Spleen (tissue), 11 donors: Measurements from ENCODE around the gene ZNF774. TPM values are rescaled to one million over a fixed set of nuclear protein-coding genes. Genes with fewer than 3 reads are reported as not detected.

Experiments used
- DNase-seq: peaks from one replicate; pipeline ENCODE4 v3.0.0-alpha.2; 2020
- H3K27ac ChIP-seq, 8 donors: fragments of 200-600 bp; sonication (generic) in 7 of 8; 1 replicate in 4 of 8; 2 replicates in 4 of 8; pipeline versions ENCODE4 v1.5.0 to v1.8.0; 2016 to 2021; ENCODE audit warnings: inconsistent platforms in 4 of 8, mild to moderate bottlenecking in 4 of 8, moderate library complexity in 1 of 8
- H3K27me3 ChIP-seq, 7 donors: fragments of 200-600 bp; sonication (generic) in 6 of 7; replicated peaks in 1 of 7; 1 replicate in 4 of 7; 2 replicates in 3 of 7; pipeline versions ENCODE4 v1.5.0 to v1.8.0; 2016 to 2021; ENCODE audit warnings: inconsistent platforms in 3 of 7, mild to moderate bottlenecking in 1 of 7
- H3K36me3 ChIP-seq, 6 donors: fragments of 200-600 bp; sonication (generic) in 5 of 6; 1 replicate in 4 of 6; 2 replicates in 2 of 6; pipeline versions ENCODE4 v1.5.0 to v1.8.0; 2016 to 2021; ENCODE audit warnings: inconsistent platforms in 2 of 6
- H3K4me1 ChIP-seq, 6 donors: fragments of 200-600 bp; sonication (generic) in 5 of 6; 1 replicate in 3 of 6; 2 replicates in 3 of 6; pipeline versions ENCODE4 v1.5.0 to v1.8.0; 2016 to 2021; ENCODE audit warnings: inconsistent platforms in 3 of 6
- H3K4me3 ChIP-seq, 8 donors: fragments of 200-600 bp; sonication (generic) in 7 of 8; 1 replicate in 4 of 8; 2 replicates in 4 of 8; pipeline versions ENCODE4 v1.5.0 to v1.8.0; 2016 to 2021; ENCODE audit warnings: inconsistent platforms in 4 of 8, mild to moderate bottlenecking in 4 of 8, moderate library complexity in 2 of 8
- H3K9me3 ChIP-seq, 8 donors: fragments of 200-600 bp; sonication (generic) in 7 of 8; 1 replicate in 4 of 8; 2 replicates in 4 of 8; pipeline versions ENCODE4 v1.5.0 to v1.8.0; 2016 to 2021; ENCODE audit warnings: inconsistent platforms in 4 of 8
- POLR2A ChIP-seq, 3 donors: fragments of 450-650 bp; IDR thresholded peaks; one replicate each; pipeline ENCODE4 v1.5.1; 2017; ENCODE audit warnings: antibody characterized with exemption in 3 of 3, mild to moderate bottlenecking in 1 of 3
- POLR2AphosphoS5 ChIP-seq, 3 donors: sonication (generic); formaldehyde crosslinking; IDR thresholded peaks; one replicate each; pipeline ENCODE4 v1.5.1; 2017; ENCODE audit warnings: antibody characterized with exemption in 3 of 3
- WGBS, 5 donors: extraction: QIAGEN DNeasy Blood & Tissue Kit in 3 of 5; methylation state at CpG; one replicate each; pipeline versions ENCODE4 v1.1.5 to v1.1.7; 2013 to 2018; 5-methylcytosine and 5-hydroxymethylcytosine counted together
- intact Hi-C: fragments of 100-400 bp; cut with DNase I; formaldehyde crosslinking; loops from one replicate; pipeline ENCODE4 v1.15.0; 2023; ENCODE audit warnings: low total_unique reads
- polyA plus RNA-seq, 3 donors: library from polyadenylated mRNA; stranded (reverse); fragments of 200-250 nt; gene quantifications; one replicate each; pipeline ENCODE4 v1.2.1, GENCODE V29; 2013
- total RNA-seq, 7 donors: library from RNA; depleted of rRNA in 3 of 7; stranded (reverse); fragments of >200 nt in 3 of 7; fragmentation: NEBNext Ultra II Directional in 4 of 7; extraction: Animal tissue kit (Norgen Biotek cat#: 25700) in 4 of 7; gene quantifications; one replicate each; pipeline versions ENCODE4 v1.1.0 to v1.2.1, GENCODE V29; 2016 to 2021
- TF ChIP-seq, protein P1 (sequence below), 11 experiments: fragments of 200-600 bp in 7 of 11; fragments of 450-650 bp in 4 of 11; sonication (generic) in 4 of 11; IDR thresholded peaks in 8 of 11; conservative IDR thresholded peaks in 3 of 11; 1 replicate in 7 of 11; 2 replicates in 4 of 11; pipeline versions ENCODE4 v1.4.0 to v1.8.0; 2016 to 2021; ENCODE audit warnings: antibody characterized with exemption in 11 of 11, inconsistent platforms in 4 of 11, mild to moderate bottlenecking in 1 of 11
- donor health status: healthy with polysubstance abuse.
- donor health status: DM: no; HTN: no; CAD: no; lungs with moderate emphysema.
- donor health status: DM: no; HTN: no; CAD: no.
- donor health status: Bipolar disorder and iron deficiency.
- donor health status: healthy.
- donor health status: DM: no; HTN: no; CAD: no.
- donor health status: DM: yes; HTN: yes; CAD: no.

ZNF774 gene
- total and polyA plus RNA-seq, 10 donors = 0.17 to 4.2 (median 1.6) TPM

DNA sequence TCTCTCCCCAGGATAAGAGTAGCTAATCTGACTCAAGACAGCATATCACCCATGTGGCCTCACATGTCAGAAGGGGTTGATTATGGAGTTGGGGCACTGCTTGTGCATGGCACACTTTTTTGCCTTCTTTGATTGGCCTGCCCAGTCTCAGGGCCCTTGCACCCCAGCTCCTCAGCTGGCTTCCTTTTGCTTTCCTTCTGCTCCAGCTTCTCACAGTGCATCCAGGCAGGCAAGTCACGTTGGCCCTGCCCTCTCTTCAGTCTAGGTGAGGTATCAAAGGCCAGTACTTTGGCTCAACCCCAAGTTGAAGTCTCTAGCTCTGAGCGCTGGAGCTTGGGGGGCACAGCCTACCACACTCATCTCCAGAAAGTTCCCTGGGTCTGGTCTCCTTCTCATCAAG is 44.4 kb upstream of the ZNF774 start:
- no peak for DNase-seq
- H3K4me1 ChIP-seq = peaks cover 0 to 27% (median 17%) of the 10 kb centered on the region in 6 donors
- intact Hi-C loops = no loop called here
- TF ChIP-seq POLR2A (IDR thresholded peaks at IDR 0.05) = no peak
- TF ChIP-seq, protein P1, sequence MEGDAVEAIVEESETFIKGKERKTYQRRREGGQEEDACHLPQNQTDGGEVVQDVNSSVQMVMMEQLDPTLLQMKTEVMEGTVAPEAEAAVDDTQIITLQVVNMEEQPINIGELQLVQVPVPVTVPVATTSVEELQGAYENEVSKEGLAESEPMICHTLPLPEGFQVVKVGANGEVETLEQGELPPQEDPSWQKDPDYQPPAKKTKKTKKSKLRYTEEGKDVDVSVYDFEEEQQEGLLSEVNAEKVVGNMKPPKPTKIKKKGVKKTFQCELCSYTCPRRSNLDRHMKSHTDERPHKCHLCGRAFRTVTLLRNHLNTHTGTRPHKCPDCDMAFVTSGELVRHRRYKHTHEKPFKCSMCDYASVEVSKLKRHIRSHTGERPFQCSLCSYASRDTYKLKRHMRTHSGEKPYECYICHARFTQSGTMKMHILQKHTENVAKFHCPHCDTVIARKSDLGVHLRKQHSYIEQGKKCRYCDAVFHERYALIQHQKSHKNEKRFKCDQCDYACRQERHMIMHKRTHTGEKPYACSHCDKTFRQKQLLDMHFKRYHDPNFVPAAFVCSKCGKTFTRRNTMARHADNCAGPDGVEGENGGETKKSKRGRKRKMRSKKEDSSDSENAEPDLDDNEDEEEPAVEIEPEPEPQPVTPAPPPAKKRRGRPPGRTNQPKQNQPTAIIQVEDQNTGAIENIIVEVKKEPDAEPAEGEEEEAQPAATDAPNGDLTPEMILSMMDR (IDR thresholded peaks at IDR 0.05 in 8 of 11, conservative IDR thresholded peaks at IDR 0.05 in 3 of 11) = no peak
- no peak for TF ChIP-seq POLR2AphosphoS5 (IDR thresholded peaks at IDR 0.05)
- H3K36me3 ChIP-seq = no peaks in the 10 kb centered on the region
- no peak overlapping the region for H3K27ac ChIP-seq
- no peaks in the 10 kb centered on the region for H3K9me3 ChIP-seq
- WGBS, 5 donors = 86 to 94% (median 89%) methylated on average over 2 of the region's 2 CpGs
- H3K4me3 ChIP-seq = no peak overlapping the region
- H3K27me3 ChIP-seq = no peaks in the 10 kb centered on the region

DNA sequence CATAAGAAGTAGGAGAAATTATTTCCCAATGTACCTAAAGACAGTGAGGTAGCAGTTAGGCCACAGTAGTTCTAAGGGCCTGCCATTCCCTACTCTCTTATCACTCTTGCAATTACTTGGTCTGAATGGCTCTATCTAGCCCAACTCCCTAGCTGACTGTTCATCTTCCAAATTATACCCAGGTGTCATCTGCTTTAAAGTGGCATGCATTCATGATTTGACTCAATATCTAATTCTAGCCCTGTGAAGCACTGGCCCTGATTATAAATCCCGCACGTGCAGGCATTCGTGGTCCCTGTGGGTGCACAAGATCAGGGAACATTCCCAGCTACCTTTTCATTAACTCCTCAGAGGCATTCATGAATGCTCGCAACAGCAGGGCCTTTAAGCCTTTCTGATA is 43.1 kb upstream of the ZNF774 start:
- peaks cover 0 to 27% (median 17%) of the 10 kb centered on the region in 6 donors for H3K4me1 ChIP-seq
- no peak for DNase-seq

DNA sequence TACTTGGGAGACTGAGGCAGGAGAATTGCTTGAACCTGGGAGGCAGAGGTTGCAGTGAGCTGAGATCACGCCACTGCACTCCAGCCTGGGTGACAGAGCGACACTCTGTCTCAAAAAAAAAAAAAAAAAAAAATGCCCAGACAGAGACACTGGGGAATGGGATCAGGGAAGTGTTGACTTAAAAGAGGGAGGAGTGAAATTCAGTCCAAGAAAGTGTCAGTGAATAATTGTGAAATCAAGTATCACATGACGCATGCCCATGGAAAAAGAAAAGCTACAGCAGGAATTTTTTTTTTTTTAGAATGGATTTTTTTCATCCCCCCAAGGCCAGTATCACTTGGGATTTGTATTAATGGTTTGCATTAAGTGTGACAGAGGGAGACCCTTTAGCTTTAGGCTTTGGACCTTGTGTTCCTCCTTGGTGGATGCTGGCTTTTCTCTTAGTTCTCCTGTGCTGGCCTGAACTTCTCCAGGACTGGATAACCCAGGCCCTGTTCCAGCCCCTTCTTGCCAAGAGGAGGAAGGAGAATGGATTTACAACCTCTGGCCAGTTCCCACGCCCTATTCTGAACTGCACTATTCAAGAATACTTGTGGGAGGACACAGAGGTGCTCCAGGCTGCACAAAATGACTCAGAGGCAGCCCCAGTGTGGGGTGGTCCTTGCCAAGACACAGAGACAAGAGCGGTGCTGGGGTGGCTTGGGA is 36.7 kb upstream of the ZNF774 start:
- Histone ChIP-seq H3K27me3 (no peaks in the 10 kb centered on the region), H3K4me3 (no peak overlapping the region), H3K27ac (peak overlapping the region in 5 of 8 donors; percentile 14 to 56 (median 35)), H3K9me3 (no peaks in the 10 kb centered on the region), H3K4me1 (peaks cover 0 to 9% (median 8%) of the 10 kb centered on the region in 6 donors), H3K36me3 (no peaks in the 10 kb centered on the region)
- no peak for DNase-seq
- TF ChIP-seq, protein P1 (IDR thresholded peaks at IDR 0.05 in 8 of 11, conservative IDR thresholded peaks at IDR 0.05 in 3 of 11) = no peak
- WGBS, 5 donors = 68 to 83% (median 77%) methylated on average over 3 to 5 of the region's 5 CpGs
- intact Hi-C loops = no loop called here

More for the DNA sequence above, 43.1 kb upstream of the ZNF774 start:
- WGBS, 5 donors = 90 to 98% (median 94%) methylated on average over 3 to 4 of the region's 4 CpGs
- H3K27ac ChIP-seq = no peak overlapping the region
- H3K36me3 ChIP-seq = no peaks in the 10 kb centered on the region
- intact Hi-C loops = no loop called here
- H3K4me3 ChIP-seq = no peak overlapping the region
- H3K27me3 ChIP-seq = no peaks in the 10 kb centered on the region
- TF ChIP-seq POLR2A (IDR thresholded peaks at IDR 0.05) = no peak
- TF ChIP-seq POLR2AphosphoS5 (IDR thresholded peaks at IDR 0.05) = no peak
- TF ChIP-seq, protein P1 (IDR thresholded peaks at IDR 0.05 in 8 of 11, conservative IDR thresholded peaks at IDR 0.05 in 3 of 11) = no peak
- no peaks in the 10 kb centered on the region for H3K9me3 ChIP-seq

DNA sequence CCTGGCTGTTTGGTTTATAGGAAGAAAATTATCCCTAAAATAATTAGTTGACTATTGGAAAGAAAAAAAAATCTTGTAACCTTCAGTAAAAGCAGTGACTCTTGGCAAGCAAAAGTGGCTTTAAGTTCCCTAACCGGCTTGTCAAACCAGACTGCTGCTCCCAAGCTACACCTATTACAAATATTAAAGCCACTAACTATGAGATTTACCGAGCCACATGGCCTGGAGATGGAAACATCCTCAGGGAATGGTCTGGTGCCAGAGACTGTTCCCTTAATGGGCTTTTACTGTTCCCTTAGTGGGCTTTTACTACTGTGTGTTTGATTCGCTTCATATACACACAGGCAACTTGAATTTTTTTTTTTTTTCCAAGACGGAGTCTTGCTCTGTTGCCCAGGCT is 35.9 kb upstream of the ZNF774 start:
- H3K36me3 ChIP-seq = no peaks in the 10 kb centered on the region
- WGBS, 5 donors = 77 to 91% (median 85%) methylated on average over 4 of the region's 4 CpGs
- intact Hi-C loops = no loop called here
- no peaks in the 10 kb centered on the region for H3K27me3 ChIP-seq
- peaks cover 0 to 11% (median 10%) of the 10 kb centered on the region in 6 donors for H3K4me1 ChIP-seq
- H3K9me3 ChIP-seq = no peaks in the 10 kb centered on the region
- no peak overlapping the region for H3K4me3 ChIP-seq
- H3K27ac ChIP-seq = peak overlapping the region in 5 of 8 donors; percentile 14 to 56 (median 35)
- TF ChIP-seq, protein P1 (IDR thresholded peaks at IDR 0.05 in 8 of 11, conservative IDR thresholded peaks at IDR 0.05 in 3 of 11) = no peak
- no peak for DNase-seq
